NCI-H69 (cell line): ENCODE data around the gene GPR107.

Source experiments
- DNase-seq: peaks from one replicate; lab custom pipeline; 2025; lab: John Stamatoyannopoulos, UW

Gene GPR107

DNA sequence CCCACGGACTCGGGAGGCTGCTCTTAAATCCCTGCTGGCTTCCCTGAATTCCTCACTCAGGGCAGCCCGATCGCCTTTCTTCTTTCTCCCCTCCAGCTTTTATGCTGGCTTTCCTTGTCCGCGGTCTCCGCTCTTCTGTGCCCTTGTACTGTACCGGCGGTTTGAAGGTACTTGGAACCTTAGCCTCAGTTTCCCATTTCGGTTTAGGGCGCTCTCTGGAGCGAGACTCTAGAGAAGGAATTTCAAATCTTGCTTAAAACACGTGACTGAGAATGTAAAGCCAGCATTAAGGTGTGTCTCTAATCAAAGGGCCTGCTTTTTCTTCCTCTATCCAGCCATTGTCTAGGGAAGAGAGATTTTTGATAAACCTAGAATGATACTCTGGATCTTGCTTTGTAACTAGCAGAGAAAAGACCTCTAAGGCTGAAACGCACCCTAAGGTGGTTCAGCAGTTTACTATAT, 650 bp downstream of the GPR107 start:
- DNase-seq: peak; percentile 40

DNA sequence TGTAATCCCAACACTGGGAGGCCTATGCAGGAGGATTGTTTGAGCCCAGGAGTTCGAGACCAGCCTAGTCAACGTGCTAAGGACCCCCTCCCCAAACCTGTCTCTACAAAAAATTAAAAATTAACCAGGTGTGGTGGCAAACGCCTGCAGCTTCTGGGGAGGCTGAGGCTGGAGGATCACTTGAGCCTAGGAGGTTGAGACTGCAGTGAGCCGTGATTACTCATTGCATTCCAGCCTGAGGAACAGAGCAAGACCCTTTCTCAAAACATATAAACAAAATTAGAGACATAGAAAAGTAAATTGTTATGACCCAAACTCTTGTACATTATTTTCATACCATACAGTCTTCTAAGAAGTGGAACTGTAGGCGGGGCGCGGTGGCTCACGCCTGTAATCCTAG, 1.1 kb downstream of the GPR107 start:
- DNase-seq: no peak

DNA sequence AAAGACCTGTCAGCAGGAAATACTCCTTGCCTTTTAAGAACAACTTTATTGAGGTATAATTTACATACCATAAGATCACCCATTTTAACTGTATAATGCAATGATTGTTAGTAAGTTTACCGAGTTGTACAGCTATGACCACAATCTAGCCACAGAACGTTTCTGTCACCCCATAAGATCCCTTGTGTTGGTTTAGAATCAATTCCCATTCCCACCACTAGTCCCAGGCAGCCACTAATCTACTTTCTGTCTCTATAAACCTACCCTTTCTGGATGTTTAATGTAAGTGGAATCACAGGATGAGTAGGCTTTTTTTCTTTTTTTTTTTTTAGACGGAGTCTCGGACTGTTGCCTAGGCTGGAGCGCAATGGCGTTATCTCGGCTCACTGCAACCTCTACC, 4.4 kb downstream of the GPR107 start:
- DNase-seq: no peak

GRCh38 chr9:130058887-130059286, 5.2 kb downstream of the GPR107 start:
- DNase-seq: peak; percentile 58

- DNase-seq: no peak
These were observed 6.6 kb downstream of the GPR107 start for GRCh38 chr9:130060296-130060695.

- no peak for DNase-seq
These were observed 9.0 kb downstream of the GPR107 start for GRCh38 chr9:130062750-130063149.

- no peak for DNase-seq
These were observed 10.9 kb downstream of the GPR107 start for GRCh38 chr9:130064621-130065020.

DNA sequence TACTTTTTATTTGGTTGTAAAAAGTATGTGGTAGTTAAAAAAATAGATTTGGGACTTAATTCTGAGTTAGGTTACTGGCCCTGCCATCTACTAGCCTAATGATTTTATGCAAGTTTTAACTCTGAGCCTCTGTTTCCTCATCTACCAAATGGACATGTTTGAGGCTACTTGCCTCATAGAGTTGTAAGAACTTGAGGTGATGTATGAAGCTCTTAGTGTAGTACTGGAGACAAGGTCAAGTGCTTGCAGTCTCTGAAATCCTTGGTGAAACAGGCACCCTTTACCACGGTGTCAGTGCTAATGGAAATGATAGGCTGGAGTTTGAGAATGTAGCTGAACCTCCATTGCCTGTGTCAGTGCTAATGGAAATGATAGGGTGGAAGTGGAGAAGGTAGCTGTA, 15.3 kb downstream of the GPR107 start:
- DNase-seq: no peak

DNA sequence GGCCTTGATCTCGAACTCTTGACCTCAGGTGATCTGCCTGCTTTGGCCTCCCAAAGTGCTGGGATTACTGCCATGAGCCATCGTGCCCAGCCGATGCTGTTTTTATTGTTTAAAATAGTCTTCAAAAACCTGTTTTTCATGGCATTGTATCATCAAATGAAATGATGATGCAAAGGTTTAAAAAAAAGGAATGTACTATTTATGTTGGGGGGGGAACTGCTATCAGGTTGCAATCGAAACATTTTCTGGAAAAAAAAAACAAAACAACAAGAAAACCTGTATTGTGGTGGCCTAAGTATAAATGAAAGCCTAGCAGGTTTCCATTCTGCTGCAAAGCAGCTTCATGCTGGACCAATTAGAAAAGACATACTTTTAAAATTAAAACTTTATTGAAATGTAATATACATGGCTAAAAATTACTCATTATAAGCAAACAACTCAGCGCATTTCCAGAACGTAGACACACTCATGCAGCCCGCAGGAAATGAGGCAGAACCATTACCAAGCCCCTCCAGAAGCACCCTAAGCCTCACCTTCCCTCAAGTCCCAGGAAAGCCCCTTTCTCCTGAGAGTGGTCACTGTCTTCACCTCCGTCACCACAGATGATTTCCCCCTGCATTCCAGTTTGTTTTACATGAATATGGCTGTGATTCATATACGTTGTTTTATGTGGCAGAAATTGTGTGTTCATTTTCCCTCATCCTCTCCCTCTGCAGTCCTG, 19.0 kb downstream of the GPR107 start:
- DNase-seq: no peak

DNA sequence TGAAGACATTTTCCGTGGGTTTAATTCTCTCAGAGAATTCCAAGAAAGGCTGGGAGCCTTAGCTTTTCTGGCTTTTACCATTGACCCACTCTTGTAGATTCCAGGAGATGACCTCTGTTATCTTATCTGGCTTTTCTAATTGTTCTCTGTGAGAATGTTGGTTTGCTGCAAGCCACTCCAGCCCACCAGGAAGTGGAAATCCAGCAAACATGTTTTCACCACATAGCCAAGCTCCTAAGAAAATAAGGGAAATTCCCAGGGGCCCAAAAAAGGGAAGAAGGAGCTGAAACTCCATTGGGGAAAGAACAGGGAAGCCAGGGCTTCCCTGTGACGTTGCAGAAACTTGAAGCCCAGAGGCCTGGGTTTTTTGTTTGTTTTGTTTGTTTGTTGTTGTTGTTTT, 19.7 kb downstream of the GPR107 start:
- no peak for DNase-seq

DNA sequence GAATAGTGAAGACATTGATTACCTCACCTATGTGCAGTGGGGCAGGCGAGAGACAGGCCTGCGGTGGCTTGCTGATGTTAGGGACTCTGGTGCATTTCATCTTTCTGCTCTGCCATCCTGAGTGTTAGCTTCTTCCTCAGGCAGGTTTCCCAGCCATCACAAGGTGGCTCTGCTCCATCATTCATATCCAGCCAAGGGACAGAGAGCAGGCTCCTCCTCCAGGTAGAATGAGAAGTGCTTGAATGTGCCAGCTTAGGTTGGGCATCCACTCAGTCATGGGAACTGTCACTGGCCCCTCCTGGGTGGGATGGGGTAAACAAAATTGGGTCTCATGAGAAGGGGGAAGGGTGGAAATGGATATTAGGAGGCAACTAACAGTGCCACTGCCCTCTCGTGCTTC, 24.8 kb downstream of the GPR107 start:
- DNase-seq: no peak

DNA sequence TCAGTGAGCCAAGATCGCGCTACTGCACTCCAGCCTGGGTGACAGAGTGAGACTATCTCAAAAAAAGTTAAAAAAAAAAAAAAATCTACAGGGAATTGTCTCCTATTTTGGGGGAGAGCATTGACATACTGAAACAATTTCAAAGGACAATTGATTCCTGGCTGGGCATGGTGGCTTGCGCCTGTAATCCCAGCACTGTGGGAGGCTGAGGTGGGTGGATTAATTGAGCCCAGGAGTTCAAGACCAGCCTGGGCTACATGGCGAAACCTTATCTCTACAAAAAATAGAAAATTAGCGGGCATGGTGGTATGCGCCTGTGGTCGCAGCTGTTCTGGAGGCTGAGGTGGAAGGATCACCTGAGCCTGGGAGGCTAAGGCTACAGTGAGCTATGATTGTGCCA, 30.6 kb downstream of the GPR107 start:
- DNase-seq: no peak

- DNase-seq: no peak
These were observed 34.3 kb downstream of the GPR107 start for GRCh38 chr9:130088051-130088450.

- no peak for DNase-seq
These were observed 35.4 kb downstream of the GPR107 start for GRCh38 chr9:130089141-130089540.

- no peak for DNase-seq
These were observed 37.2 kb downstream of the GPR107 start for GRCh38 chr9:130090915-130091314.

GRCh38 chr9:130092910-130093309, 39.2 kb downstream of the GPR107 start:
- no peak for DNase-seq

DNA sequence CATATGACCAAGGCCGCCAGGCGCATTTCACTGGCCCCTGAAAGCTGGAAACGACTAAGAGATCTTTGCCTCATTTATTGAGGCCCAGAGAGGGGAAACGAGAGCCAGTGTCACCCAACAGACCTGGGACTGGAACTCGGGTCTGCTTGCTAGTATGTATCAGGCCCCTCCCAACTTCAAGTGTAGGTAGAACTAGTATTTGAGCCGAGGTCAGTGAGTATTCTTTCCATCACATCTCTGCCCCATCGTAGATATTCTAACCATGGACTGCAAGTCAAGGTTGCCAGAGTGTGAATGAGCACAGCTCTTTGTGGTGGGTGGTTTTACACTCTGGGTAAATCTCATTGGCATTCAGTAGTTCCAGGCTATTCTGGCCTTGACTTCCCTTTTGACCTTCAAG, 42.2 kb downstream of the GPR107 start:
- no peak for DNase-seq

- no peak for DNase-seq
These were observed 47.0 kb downstream of the GPR107 start for GRCh38 chr9:130100681-130101080.

DNA sequence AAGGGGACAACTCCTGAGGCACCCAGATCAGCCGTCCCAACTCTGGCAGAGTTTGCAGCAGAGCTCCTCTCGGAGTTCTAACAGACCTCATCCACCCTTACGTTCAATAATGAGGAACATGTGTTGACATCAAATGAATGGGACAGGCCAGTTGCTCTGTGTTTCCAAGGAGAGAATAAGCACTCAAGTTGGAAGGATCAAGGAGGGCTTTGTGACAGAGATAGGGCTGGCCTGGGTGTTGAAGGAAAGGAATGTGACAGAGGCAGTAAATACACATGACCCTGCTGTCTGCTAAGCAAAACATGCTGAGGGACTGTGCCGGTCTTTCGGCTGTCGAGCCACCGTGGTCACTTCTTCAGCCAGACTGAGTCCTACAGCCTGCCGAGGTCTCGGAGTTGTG, 48.2 kb downstream of the GPR107 start:
- no peak for DNase-seq

DNA sequence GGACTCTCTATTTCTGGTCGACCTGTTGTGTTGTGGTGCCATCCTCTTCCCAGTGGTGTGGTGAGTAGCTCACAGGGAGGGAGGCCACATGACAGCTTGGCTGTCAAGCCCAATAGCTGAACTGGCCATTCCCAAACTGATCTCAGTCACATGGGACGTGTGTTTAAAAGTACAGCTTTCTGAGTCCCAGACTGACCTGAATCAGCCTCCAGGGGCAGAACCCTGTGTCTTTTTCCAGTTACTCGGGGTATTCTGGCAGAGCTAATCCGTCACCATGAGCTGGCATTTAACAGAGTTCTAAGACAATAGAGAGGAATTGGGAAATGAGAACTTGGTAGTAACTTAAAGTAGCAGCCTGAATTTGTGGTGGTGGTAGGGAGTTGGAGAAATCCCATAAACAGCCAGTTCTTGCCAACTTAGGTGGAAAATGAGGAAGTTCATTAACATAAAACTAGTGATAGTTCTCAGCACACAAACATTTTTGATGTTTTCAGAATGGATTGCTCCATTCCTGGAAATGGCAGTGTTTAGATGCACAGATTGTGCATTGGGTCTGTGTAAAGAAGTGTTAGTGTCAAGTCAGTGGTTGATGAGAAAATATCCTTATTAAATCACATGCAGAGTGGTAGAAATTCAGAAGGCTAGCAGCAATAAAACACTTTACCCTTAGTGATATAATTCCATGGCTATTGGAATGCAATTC, 50.9 kb downstream of the GPR107 start:
- DNase-seq: no peak

- peak; percentile 26 for DNase-seq
These were observed 53.1 kb downstream of the GPR107 start for GRCh38 chr9:130106860-130107233.

DNA sequence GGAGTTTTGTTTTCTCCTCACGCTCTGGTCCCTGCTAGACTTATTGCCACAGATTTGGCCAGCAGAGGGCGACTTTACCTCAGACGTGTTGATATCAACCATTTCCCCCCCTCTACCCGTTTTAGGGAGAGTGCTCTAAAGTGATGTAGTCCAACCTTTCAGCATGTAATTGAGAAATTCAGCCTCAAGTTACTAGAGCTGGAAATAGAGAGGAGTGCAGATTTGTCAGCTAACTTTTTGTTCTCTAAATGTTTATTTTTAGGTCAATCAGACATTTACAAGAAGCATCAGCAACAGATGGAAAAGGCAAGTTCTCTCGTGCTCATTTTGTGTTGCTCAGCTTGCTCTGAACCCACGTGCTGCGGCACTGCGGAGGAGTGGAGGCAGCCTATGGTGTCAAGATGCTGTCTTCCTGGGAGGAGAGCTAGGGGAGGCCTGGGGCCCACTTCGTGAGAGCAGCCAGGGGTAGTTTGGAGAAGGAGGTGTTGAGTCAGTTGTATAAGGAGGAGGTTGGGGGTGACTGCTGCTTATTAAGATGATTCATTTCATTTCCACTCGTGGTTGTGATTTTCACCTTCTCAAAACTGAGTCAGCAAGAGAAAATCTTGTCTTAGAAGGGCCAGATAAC, 53.6 kb downstream of the GPR107 start:
- peak; percentile 85 for DNase-seq

- no peak for DNase-seq
These were observed 54.2 kb downstream of the GPR107 start for GRCh38 chr9:130107955-130108354.
